Measurements from ENCODE around the gene LLCFC1. TPM values are rescaled to one million over a fixed set of nuclear protein-coding genes. Genes with fewer than 3 reads are reported as not detected.
A peak's percentile ranks its signal among the peaks of the same experiment; 100 is the strongest.

Gene LLCFC1
- total and polyA plus RNA-seq, 2 of the 13 experiments (the other 11 are each of a cell fraction or from before 2014, with no cell fraction given), result not detected

GRCh38 chr7:142927949-142928348 lies 11.3 kb upstream of the LLCFC1 start (continued):
- no peak for TF ChIP-seq ZFP37 (CRISPR knock-in tag; IDR thresholded peaks at IDR 0.05; ENCODE audit: borderline replicate concordance)
- no peak for TF ChIP-seq ZNF121 (CRISPR knock-in tag; IDR thresholded peaks at IDR 0.05)

DNA sequence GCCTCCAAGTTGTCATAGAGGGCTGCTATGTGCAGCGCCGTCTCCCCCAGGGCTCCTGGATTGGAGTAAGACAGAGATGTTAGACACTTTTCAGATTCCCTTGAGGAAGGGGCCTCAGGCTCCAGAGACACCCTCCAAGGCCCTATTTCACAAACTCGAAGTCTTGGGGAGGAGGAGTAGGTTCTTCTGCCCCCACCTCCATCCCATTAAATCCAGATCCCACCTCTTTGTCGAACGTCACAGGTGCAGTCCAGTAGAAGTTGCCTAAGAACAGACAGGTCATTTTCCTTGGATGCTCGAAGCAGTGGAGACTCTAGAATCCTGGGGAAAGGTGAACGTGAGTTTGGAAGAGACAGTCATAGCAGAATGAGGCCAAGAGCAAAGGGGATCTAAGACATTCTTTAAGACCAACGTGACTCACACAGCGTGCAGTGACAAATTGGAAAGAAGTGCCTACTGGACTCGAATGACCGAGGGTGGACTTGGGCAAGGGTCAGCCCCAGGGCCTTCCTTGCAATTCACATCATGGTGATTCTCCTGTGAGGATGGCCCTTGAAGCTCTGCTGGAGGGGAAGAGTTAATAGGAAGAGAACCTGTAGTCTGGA lies 9.1 kb upstream of the LLCFC1 start:
- no peak overlapping the region for H3K27ac ChIP-seq (ENCODE audit: extremely low read length, insufficient read depth, low read length)
- no peaks in the 10 kb centered on the region for H3K36me3 ChIP-seq (replicated peaks in 1 of 2; ENCODE audit: control insufficient read depth in 1 of 2, insufficient read depth in 2 of 2, low read length in 2 of 2)
- no peak for FAIRE-seq
- TF ChIP-seq SPEN (CRISPR knock-in tag; IDR thresholded peaks at IDR 0.05; ENCODE audit: low read depth), result no peak
- TF ChIP-seq LCORL (IDR thresholded peaks at IDR 0.05), result no peak
- no peak for TF ChIP-seq LCORL (CRISPR knock-in tag; IDR thresholded peaks at IDR 0.05)
- no peak for TF ChIP-seq ZNF557 (CRISPR knock-in tag; IDR thresholded peaks at IDR 0.05)
- DNase-seq (ENCODE audit: low spot score), result no peak
- intact Hi-C loops (cut with micrococcal nuclease; ENCODE audit: unreplicated experiment) (no loop called here), in situ Hi-C loops (cut with HindIII; ENCODE audit: extremely low pct_ligation_motif_present, low pct_unique_long_range_greater_than_20kb) (no loop called here)
- no peaks in the 10 kb centered on the region for H3K9me3 ChIP-seq (ENCODE audit: low read length)
- H2AFZ ChIP-seq (ENCODE audit: low read length), result no peak overlapping the region
- H3K4me1 ChIP-seq (ENCODE audit: insufficient read depth, low read length), result no peaks in the 10 kb centered on the region
- no peaks in the 10 kb centered on the region for H4K20me1 ChIP-seq (ENCODE audit: insufficient read depth, low read length)
- BruUV-seq (replicated peaks), result no TSS peak
- peaks cover 0 to 4% of the 10 kb centered on the region in 2 experiments; a peak in 1 of 5 replicates for H3K27me3 ChIP-seq (ENCODE audit: control insufficient read depth in 1 of 2, insufficient read depth in 2 of 2, low read length in 2 of 2)
- no peaks in the 10 kb centered on the region for H3K79me2 ChIP-seq (ENCODE audit: insufficient read depth, low read length)
- CTCF ChIA-PET (ENCODE audit: low intra/inter-chr PET ratio, low total read pairs), result no interaction called here
- POLR2A ChIA-PET, result no interaction called here
- WGBS (ENCODE audit: low lambda C conversion rate), result 0% methylated on average over 9 of the region's 11 CpGs
- no peak overlapping the region for H3K4me2 ChIP-seq (ENCODE audit: low read depth, low read length)
- no peak overlapping the region for H3K9ac ChIP-seq (ENCODE audit: insufficient read depth, low read depth, low read length)
- H3K4me3 ChIP-seq (replicated peaks in 1 of 3; ENCODE audit: insufficient read depth in 1 of 3, low read depth in 2 of 3, low read length in 3 of 3), result no peak overlapping the region
- ATAC-seq, result no peak

GRCh38 chr7:142932386-142933091 lies 6.7 kb upstream of the LLCFC1 start:
- DNase-seq (ENCODE audit: low spot score) (no peak), ATAC-seq (peak; percentile 47; the same call in 2 of the 3 replicates), FAIRE-seq (no peak)
- H3K27me3 ChIP-seq (ENCODE audit: control insufficient read depth in 1 of 2, insufficient read depth in 2 of 2, low read length in 2 of 2), result peaks cover 0 to 10% of the 10 kb centered on the region in 2 experiments; a peak in 1 of 5 replicates
- no TSS peak for BruUV-seq (replicated peaks)
- CTCF ChIA-PET (ENCODE audit: low intra/inter-chr PET ratio, low total read pairs), result no interaction called here
- no peaks in the 10 kb centered on the region for H4K20me1 ChIP-seq (ENCODE audit: insufficient read depth, low read length)
- H3K79me2 ChIP-seq (ENCODE audit: insufficient read depth, low read length), result no peaks in the 10 kb centered on the region
- no peak overlapping the region for H2AFZ ChIP-seq (ENCODE audit: low read length)
- POLR2A ChIA-PET, result no interaction called here
- H3K27ac ChIP-seq (ENCODE audit: extremely low read length, insufficient read depth, low read length), result no peak overlapping the region
- WGBS (ENCODE audit: low lambda C conversion rate), result 21% methylated on average over 3 of the region's 5 CpGs
- intact Hi-C loops (cut with micrococcal nuclease; ENCODE audit: unreplicated experiment), result no loop called here
- H3K4me1 ChIP-seq (ENCODE audit: insufficient read depth, low read length), result no peaks in the 10 kb centered on the region
- in situ Hi-C loops (cut with HindIII; ENCODE audit: extremely low pct_ligation_motif_present, low pct_unique_long_range_greater_than_20kb), result no loop called here
- H3K36me3 ChIP-seq (replicated peaks in 1 of 2; ENCODE audit: control insufficient read depth in 1 of 2, insufficient read depth in 2 of 2, low read length in 2 of 2), result no peaks in the 10 kb centered on the region
- no peak overlapping the region for H3K4me3 ChIP-seq (replicated peaks in 1 of 3; ENCODE audit: insufficient read depth in 1 of 3, low read depth in 2 of 3, low read length in 3 of 3)
- H3K9me3 ChIP-seq (ENCODE audit: low read length), result no peaks in the 10 kb centered on the region
- H3K9ac ChIP-seq (ENCODE audit: insufficient read depth, low read depth, low read length), result no peak overlapping the region
- no peak overlapping the region for H3K4me2 ChIP-seq (ENCODE audit: low read depth, low read length)
- TF ChIP-seq STAT5B (CRISPR knock-in tag; IDR thresholded peaks at IDR 0.05) (no peak), ZNF577 (CRISPR knock-in tag; IDR thresholded peaks at IDR 0.05; ENCODE audit: borderline replicate concordance, low read depth) (no peak), ZMYM3 (CRISPR knock-in tag; IDR thresholded peaks at IDR 0.05) (no peak), ZNF605 (CRISPR knock-in tag; IDR thresholded peaks at IDR 0.05) (no peak), ARHGAP35 (CRISPR knock-in tag; IDR thresholded peaks at IDR 0.05; ENCODE audit: borderline replicate concordance) (no peak), TOPORS (CRISPR knock-in tag; IDR thresholded peaks at IDR 0.05) (no peak), ZNF839 (CRISPR knock-in tag; IDR thresholded peaks at IDR 0.05; ENCODE audit: borderline replicate concordance) (no peak), RORA (CRISPR knock-in tag; IDR thresholded peaks at IDR 0.05) (no peak), NFE2 (CRISPR knock-in tag; IDR thresholded peaks at IDR 0.05) (no peak), NFE2L2 (IDR thresholded peaks at IDR 0.05; ENCODE audit: low read length) (no peak), GATAD2A (CRISPR knock-in tag; IDR thresholded peaks at IDR 0.05) (no peak), ARNTL (CRISPR knock-in tag; IDR thresholded peaks at IDR 0.05) (no peak), MED1 (CRISPR knock-in tag; IDR thresholded peaks at IDR 0.05) (no peak), GFI1 (CRISPR knock-in tag; IDR thresholded peaks at IDR 0.05; ENCODE audit: borderline replicate concordance) (no peak), ZMYM2 (CRISPR knock-in tag; IDR thresholded peaks at IDR 0.05) (no peak)

All from HepG2 (cell line).